T-helper 1 cell (primary cell): ENCODE data around the gene SNX9.
"Not testable (repeated sequence)": the region's sequence is repeated elsewhere in the genome, so short reads cannot be mapped to it uniquely, and the experiment has no call there.

Source experiments
- DNase-seq, 5 donors: peaks; one replicate each; pipeline ENCODE4 v3.0.0-alpha.2; 2012 to 2020

Gene SNX9

GRCh38 chr6:157831424-157832249, 8.6 kb downstream of the SNX9 start:
- no peak for DNase-seq

GRCh38 chr6:157832250-157832967, 9.4 kb downstream of the SNX9 start:
- no peak for DNase-seq

GRCh38 chr6:157834549-157834948, 11.5 kb downstream of the SNX9 start:
- no peak for DNase-seq

- DNase-seq = no peak
Observed at GRCh38 chr6:157838718-157839430, 15.8 kb downstream of the SNX9 start.

GRCh38 chr6:157839606-157840005, 16.6 kb downstream of the SNX9 start:
- DNase-seq = no peak

GRCh38 chr6:157840261-157840660, 17.2 kb downstream of the SNX9 start:
- DNase-seq = no peak

GRCh38 chr6:157840776-157841175, 17.7 kb downstream of the SNX9 start:
- DNase-seq = no peak

GRCh38 chr6:157841211-157841840, 18.3 kb downstream of the SNX9 start:
- DNase-seq = no peak

GRCh38 chr6:157842212-157842611, 19.2 kb downstream of the SNX9 start:
- DNase-seq = no peak

- not testable (repeated sequence) for DNase-seq
Observed at GRCh38 chr6:157844196-157844595, 21.1 kb downstream of the SNX9 start.

- DNase-seq = no peak
Observed at GRCh38 chr6:157845493-157846259, 22.6 kb downstream of the SNX9 start.

GRCh38 chr6:157847846-157848245, 24.8 kb downstream of the SNX9 start:
- no peak for DNase-seq

- no peak for DNase-seq
Observed at GRCh38 chr6:157848693-157849092, 25.6 kb downstream of the SNX9 start.

GRCh38 chr6:157849288-157850017, 26.4 kb downstream of the SNX9 start:
- DNase-seq = no peak

GRCh38 chr6:157850030-157850429, 27.0 kb downstream of the SNX9 start:
- DNase-seq = no peak

- no peak for DNase-seq
Observed at GRCh38 chr6:157853018-157853805, 30.2 kb downstream of the SNX9 start.

- DNase-seq = no peak
Observed at GRCh38 chr6:157853902-157854502, 31.0 kb downstream of the SNX9 start.

GRCh38 chr6:157855325-157855724, 32.3 kb downstream of the SNX9 start:
- DNase-seq = no peak

- not testable (repeated sequence) for DNase-seq
Observed at GRCh38 chr6:157855804-157856203, 32.8 kb downstream of the SNX9 start.

- not testable (repeated sequence) for DNase-seq
Observed at GRCh38 chr6:157858664-157859063, 35.6 kb downstream of the SNX9 start.
